Calu3 (cell line): ENCODE measurements around the gene DYNC1LI2. TPM values are rescaled to one million over a fixed set of nuclear protein-coding genes. Genes with fewer than 3 reads are reported as not detected.

Experiments used
- BruUV-seq: library from RNA; stranded (reverse); fragments of 400-500 nt; replicated peaks from 2 replicates; lab custom pipeline; 2021; lab: Mats Ljungman, UMichigan
- CTCF ChIA-PET: fragments of 300-600 bp; sonication (Branson Sonifier 250); formaldehyde crosslinking; loops from one replicate; lab custom pipeline; 2022; ENCODE audit warnings: antibody characterized with exemption; lab: Charles Lee
- DNase-seq: peaks from one replicate; pipeline ENCODE4 v3.0.0; 2022
- H3K27ac Mint-ChIP-seq: one replicate; pipeline ENCODE4 v1.8.0; 2022; ENCODE audit warnings: mixed read lengths; ENCODE audit not compliant: unreplicated experiment
- H3K27me3 Mint-ChIP-seq: one replicate; pipeline ENCODE4 v1.8.0; 2022; ENCODE audit warnings: mixed read lengths; ENCODE audit not compliant: unreplicated experiment
- H3K36me3 Mint-ChIP-seq: one replicate; pipeline ENCODE4 v1.8.0; 2022; ENCODE audit warnings: mild to moderate bottlenecking, moderate library complexity, mixed read lengths; ENCODE audit not compliant: insufficient read depth, unreplicated experiment
- H3K4me1 Mint-ChIP-seq: one replicate; pipeline ENCODE4 v1.8.0; 2022; ENCODE audit warnings: mild to moderate bottlenecking, low read depth, mixed read lengths; ENCODE audit not compliant: unreplicated experiment
- H3K4me3 Mint-ChIP-seq: one replicate; pipeline ENCODE4 v1.8.0; 2022; ENCODE audit warnings: mild to moderate bottlenecking, low read depth, moderate library complexity, mixed read lengths; ENCODE audit not compliant: unreplicated experiment
- H3K9me3 Mint-ChIP-seq: one replicate; pipeline ENCODE4 v1.8.0; 2022; ENCODE audit warnings: low read depth, mixed read lengths; ENCODE audit not compliant: unreplicated experiment
- intact Hi-C: fragments of 100-400 bp; cut with micrococcal nuclease; formaldehyde crosslinking; loops from one replicate; pipeline ENCODE4 v1.10.0; 2022; ENCODE audit not compliant: unreplicated experiment
- total RNA-seq: library from RNA; stranded (reverse); gene quantifications from 2 replicates; pipeline ENCODE4 v1.2.3, GENCODE V29; 2022
- TF ChIP-seq, protein P1 (sequence below): fragments of 200-600 bp; IDR thresholded peaks from one replicate; pipeline ENCODE4 v1.8.0; 2022; ENCODE audit warnings: antibody characterized with exemption; ENCODE audit not compliant: unreplicated experiment

The DYNC1LI2 gene
- total RNA-seq, 1 experiment from 2014 or later: 152 TPM

DNA sequence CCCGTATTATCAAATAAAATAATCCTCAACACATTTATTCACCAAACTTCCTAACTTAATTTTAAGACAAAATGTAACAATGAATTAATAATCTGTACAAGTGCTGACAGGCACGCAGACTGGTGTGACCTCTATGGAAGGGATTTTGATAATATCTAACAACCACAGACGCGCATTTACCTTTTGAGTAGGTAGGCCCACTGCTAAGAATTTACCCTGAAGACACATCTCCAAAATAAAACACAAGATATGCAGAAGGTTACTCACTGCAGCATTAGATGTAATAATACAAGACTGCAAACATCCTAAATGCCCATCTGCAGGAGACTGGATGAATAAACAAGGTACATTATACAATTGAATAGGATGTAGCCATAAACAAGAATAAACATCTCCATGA lies 32.2 kb downstream of the DYNC1LI2 start:
- intact Hi-C loops: no loop called here
- Mint-ChIP-seq H3K36me3 (peaks cover 40% of the 10 kb centered on the region), H3K27me3 (no peaks in the 10 kb centered on the region), H3K9me3 (no peaks in the 10 kb centered on the region), H3K4me1 (no peaks in the 10 kb centered on the region), H3K4me3 (no peak overlapping the region), H3K27ac (no peak overlapping the region)
- TF ChIP-seq, protein P1, sequence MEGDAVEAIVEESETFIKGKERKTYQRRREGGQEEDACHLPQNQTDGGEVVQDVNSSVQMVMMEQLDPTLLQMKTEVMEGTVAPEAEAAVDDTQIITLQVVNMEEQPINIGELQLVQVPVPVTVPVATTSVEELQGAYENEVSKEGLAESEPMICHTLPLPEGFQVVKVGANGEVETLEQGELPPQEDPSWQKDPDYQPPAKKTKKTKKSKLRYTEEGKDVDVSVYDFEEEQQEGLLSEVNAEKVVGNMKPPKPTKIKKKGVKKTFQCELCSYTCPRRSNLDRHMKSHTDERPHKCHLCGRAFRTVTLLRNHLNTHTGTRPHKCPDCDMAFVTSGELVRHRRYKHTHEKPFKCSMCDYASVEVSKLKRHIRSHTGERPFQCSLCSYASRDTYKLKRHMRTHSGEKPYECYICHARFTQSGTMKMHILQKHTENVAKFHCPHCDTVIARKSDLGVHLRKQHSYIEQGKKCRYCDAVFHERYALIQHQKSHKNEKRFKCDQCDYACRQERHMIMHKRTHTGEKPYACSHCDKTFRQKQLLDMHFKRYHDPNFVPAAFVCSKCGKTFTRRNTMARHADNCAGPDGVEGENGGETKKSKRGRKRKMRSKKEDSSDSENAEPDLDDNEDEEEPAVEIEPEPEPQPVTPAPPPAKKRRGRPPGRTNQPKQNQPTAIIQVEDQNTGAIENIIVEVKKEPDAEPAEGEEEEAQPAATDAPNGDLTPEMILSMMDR: no peak
- CTCF ChIA-PET: interaction anchor here (0.7 kb wide), 1 partner anchor 332 kb away, joined by 5 read pairs; no protein-coding TSS in a partner anchor
- no TSS peak for BruUV-seq
- no peak for DNase-seq

DNA sequence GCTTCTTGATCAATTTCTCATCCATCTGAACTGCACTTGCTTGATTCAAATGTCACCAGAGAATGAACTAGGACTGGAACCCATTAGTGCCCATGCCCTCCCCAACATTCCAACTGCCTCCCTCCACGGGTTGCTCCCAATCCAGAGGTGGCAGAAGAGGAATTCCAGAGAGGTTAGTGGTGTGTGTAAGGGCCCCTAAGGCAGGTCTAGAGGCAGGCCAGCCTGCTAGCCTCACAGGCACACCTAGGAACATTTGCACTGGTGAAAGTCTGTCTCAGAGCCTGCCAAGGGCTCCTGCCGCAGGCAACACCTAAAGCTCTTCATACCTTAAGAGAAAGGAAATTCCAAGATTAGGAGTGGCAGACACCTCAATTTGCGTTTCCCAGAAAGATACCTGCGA lies 33.6 kb downstream of the DYNC1LI2 start:
- intact Hi-C loops: no loop called here
- Mint-ChIP-seq H3K27me3 (no peaks in the 10 kb centered on the region), H3K36me3 (peaks cover 26% of the 10 kb centered on the region), H3K9me3 (peaks cover under 1% of the 10 kb centered on the region), H3K4me1 (no peaks in the 10 kb centered on the region), H3K4me3 (no peak overlapping the region), H3K27ac (no peak overlapping the region)
- DNase-seq: no peak
- CTCF ChIA-PET: no interaction called here
- BruUV-seq: no TSS peak
- TF ChIP-seq, protein P1: no peak

DNA sequence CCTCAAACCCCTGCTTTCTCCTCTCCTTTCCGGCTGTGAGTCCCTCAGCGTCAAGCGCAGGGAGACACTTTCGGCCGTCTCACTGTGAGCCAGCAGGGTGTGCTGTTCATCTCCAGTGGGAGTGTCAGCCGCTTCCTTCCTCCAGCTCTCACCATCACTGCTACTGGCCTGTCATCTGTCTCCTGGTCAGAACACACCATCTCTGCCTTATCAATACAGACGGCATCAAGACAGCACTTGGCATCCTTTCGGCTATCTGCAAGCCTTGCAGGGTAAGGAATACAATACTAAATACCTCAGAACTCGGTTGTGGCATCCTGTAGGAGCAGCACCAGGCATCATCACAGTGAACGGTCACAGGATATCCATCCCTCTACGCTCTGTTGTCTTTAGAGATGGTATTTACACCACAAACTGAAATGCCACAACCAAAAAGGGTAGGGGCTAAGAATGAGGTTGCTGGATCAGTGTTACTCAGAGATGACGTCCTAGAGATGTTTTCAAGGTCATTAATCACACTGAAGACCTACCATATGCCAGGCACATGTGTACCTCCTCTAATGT lies 34.2 kb downstream of the DYNC1LI2 start:
- Mint-ChIP-seq H3K4me1 (no peaks in the 10 kb centered on the region), H3K27me3 (no peaks in the 10 kb centered on the region), H3K4me3 (no peak overlapping the region), H3K36me3 (peaks cover 26% of the 10 kb centered on the region), H3K27ac (peak overlapping the region; percentile 21), H3K9me3 (peaks cover 4% of the 10 kb centered on the region)
- intact Hi-C loops: no loop called here
- TF ChIP-seq, protein P1: no peak
- no peak for DNase-seq
- CTCF ChIA-PET: no interaction called here
- BruUV-seq: no TSS peak

DNA sequence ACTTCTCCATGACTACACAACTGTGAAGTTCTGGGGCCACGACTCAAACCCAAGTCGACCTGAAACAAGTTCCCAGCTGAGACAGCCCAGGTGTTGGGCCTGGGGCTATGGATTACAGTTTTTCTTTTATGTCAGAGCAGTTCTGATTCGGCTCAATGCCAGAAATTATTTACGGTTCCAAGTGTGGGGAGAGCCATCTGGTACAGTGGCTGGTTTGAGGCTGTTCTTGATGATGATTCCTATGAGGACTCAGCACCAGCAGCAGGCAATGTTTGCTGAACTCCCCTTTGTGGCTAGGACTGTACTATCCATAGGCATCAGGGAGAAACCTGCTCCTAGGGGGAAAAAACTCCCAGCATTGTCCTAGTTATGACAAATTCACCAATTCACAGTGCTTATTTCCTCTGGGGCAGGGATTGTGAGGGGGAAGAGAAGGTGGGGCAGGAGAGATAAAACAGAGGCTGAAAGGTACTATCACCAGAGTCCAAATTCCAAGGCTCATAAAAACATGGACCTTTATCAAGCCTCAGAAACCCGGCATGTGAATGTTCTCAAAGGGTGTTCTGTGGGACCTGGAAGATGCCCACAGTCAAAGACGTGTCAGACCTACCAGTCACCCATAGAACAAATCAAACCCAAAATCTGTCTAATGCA lies 36.6 kb downstream of the DYNC1LI2 start:
- H3K4me3 Mint-ChIP-seq: no peak overlapping the region
- DNase-seq: no peak
- TF ChIP-seq, protein P1: no peak
- H3K27ac Mint-ChIP-seq: no peak overlapping the region
- H3K36me3 Mint-ChIP-seq: peaks cover 21% of the 10 kb centered on the region
- peaks cover 4% of the 10 kb centered on the region for H3K9me3 Mint-ChIP-seq
- CTCF ChIA-PET: interaction anchor here (0.7 kb wide), 1 partner anchor 17 kb away, joined by 3 read pairs; no protein-coding TSS in a partner anchor
- BruUV-seq: no TSS peak
- no peaks in the 10 kb centered on the region for H3K27me3 Mint-ChIP-seq
- no peaks in the 10 kb centered on the region for H3K4me1 Mint-ChIP-seq
- intact Hi-C loops: no loop called here
